Measurements from ENCODE around the gene MAP1LC3B.
A peak's percentile ranks its signal among the peaks of the same experiment; 100 is the strongest.
"Not testable (repeated sequence)": the region's sequence is repeated elsewhere in the genome, so short reads cannot be mapped to it uniquely, and the experiment has no call there.

The MAP1LC3B gene

DNA sequence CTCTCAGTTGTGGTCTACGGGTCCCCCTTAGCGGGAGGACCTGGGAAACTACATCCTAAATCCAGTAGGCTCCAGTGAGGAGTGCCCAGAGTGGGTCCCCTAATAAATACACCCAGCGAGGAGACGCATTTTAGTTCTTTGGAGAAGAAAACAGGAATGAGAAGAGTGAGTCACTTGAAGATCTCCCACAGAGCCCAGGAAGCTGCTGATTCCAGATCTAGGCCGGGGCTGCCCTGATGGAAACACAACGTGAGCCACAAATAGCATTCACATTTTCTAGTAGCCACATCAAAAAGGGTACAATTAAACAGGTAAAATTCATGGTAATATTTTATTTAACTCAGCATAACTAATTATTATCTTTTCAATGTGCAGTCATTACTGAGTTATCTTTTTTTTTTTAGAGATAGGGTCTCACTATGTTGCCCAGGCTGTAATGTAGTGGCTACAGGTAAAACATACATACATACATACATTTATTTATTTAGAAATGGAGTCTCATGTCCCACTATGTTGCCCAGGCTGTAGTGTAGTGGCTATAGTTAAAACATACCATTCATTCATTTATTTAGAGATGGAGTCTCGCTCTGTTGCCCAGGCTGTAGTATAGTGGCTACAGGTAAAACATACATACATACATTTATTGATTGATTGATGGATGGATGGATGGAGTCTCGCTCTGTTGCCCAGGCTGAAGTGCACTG, 30.1 kb upstream of the MAP1LC3B start:
- DNase-seq, result no peak

DNA sequence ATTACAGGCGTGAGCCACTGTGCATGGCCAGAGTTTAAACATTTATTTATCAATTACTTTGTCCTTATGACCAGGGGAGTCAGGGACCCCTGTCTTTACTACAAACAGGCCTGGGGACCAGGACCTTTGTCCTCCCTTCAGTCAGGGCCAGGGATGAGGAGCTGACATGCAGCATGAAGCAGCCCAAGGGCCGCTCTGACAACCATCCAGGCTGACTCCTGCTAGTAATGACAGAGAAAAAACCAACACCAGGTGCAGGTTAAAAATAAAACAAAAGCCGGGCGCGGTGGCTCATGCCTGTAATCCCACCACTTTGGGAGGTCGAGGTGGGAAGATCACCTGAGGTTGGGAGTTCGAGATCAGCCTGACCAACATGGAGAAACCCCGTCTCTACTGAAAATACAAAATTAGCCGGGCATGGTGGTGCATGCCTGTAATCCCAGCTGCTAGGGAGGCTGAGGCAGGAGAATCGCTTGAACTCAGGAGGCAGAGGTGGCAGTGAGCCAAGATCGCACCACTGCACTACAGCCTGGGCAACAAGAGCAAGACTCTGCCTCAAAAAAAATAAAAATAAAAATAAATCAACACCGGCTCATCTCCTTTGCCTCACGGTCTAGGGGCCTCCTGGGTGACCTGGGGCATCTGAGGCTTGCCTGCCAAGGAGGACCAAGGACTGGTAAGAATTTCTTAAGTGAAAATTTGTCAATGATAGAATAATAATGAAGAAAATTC, 29.1 kb upstream of the MAP1LC3B start:
- DNase-seq, result not testable (repeated sequence)

DNA sequence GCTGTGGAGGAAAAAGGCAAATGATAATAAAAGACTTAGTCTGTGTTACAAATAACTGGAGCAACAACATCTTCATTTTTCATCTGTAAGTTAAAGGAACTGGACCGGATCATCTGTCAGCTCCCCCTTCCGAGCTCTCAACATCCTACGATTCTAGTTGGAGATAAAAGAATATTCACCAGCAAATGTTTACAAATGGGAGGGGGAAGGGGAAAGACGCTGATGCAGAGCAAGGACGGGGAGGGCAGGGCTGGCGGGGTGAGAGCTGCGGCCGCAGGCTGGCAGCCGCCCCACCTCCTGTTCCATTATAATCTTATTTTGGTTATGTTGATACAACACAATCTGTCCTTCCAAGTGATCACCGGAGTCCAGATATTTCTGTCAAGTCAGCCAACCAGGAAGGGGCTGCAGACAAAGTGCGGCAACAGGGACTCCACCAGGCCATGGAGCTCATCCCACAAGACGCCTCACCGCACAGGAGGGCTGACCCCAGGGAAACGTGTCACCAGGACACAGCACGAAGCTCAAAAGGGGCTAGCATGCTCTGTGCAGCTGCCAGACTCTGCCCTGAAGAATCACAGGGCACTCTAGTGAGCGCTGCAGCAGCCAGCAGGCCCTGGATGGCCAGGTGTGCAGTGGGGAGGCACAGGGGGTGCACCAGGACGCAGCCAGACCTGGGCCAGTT, 28.2 kb upstream of the MAP1LC3B start:
- DNase-seq, result no peak

DNA sequence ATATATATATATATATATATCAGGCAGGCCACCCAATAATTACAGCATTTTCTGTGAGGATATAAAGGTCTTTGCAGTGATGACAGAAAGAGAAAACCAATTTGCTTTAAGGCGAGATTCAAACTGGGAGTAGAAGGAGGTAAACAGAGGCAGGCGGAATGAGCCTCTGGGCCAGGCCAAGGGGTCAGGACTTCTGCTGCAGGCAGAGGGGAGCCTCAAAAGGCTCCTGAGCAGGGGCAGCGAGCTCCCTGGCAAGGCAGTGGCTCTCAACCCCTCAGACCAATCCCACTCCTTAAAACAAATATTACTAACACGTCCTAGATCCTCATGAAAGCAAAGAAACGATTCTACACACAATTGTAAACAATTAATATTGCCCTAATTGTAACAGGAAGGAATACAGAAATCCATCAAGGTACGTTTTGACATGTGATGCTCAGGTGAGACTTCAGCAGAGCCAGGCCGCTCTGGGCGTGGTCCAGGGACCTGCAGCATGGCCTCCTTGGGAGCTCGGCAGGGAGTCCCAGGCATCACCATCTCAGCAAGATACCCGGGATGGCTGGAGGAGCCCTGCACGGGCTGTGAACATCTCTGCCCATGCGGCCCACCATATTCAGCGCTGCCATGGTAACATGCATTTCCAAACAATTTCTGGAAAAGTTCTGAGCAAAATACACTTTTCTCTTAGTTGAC, 27.0 kb upstream of the MAP1LC3B start:
- no peak for DNase-seq

DNA sequence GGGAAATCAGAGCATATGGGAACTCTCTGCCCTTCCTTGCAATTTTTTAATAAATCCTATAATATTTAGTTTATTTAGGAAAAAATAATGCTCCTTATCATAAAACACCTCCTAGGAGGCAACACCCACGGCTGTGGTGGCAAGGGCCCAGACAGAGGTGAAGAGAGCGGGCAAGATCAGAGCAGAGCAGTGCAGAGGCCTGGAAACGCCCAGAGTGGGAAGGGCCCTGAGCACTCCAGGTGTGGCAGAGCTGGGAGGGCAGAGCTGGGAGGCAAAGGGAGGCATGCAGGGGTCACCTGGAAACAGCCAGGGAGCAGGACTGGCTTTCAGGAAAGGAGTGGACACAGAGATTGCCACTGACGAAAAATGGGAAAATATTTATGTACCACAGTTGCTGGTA, 25.8 kb upstream of the MAP1LC3B start:
- DNase-seq, result no peak

DNA sequence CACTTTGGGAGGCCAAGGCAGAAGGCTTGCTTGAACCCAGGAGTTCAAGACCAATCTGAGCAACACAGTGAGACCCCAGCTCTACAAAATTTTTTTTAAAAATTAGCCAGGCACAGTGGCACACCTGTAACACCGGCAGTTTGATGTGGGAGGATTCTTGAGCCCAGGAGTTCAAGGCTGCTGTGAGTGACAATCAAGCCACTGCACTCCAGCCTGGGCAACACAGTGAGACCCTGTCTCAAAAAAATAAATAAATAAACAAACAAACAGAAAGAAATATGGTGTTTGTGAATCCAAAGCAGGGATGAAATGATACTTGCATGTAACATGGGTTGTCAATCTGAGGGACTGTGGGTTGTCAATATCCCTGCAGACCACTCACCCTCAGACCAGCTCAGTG, 25.2 kb upstream of the MAP1LC3B start:
- no peak for DNase-seq

DNA sequence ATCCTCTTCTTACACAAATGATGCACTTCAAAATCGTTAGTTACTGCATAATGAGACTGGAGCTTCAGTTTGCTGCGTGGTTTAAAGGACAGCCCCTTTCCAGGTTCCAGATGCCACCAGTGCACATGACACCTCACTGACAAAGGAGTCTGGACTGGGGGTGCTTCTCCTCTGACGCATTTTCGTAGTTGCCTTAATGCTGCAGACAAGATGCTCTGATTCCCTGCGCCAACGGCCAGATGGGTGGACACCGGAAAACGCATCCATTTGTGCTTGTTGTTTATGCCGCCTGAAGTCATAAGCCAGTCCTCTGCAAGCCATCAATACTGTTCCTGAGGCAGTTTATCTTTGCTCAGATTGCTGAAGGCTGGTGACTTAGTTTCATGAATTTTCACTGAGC, 24.6 kb upstream of the MAP1LC3B start:
- no peak for DNase-seq

DNA sequence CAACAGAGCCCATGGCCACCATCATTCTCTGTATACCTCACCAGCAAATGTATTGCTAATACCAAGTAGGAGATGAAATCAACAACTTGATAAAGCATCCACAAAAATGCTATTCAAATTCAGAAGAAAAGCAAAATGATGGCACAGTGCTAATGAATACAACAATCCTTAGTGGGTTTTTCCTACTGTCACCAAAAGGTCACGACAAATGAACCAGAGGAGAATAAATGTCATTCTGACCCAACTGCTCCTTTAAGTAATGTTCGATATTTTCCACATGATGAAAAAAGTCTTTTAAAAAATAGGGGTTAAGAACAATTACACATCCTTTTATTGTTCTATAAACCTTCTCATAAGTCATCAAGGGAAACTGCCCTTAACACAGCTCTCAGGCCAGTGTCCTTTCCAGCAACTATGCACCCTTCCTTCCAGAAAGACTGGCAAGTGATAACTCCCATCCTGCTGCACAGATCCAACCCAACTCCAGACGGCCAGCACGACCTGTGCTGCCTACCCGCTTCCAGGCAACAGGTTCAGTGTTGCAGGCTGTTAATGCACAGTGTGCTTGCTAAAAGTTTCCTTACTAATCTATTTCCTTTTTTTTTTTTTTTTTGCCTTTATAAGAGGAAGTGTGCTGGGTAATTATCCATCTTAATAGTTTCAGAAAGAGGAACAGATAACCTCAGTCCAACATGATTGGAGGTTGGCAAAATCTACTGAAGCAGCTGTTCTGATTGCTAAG, 23.9 kb upstream of the MAP1LC3B start:
- DNase-seq, result peak; percentile 76

DNA sequence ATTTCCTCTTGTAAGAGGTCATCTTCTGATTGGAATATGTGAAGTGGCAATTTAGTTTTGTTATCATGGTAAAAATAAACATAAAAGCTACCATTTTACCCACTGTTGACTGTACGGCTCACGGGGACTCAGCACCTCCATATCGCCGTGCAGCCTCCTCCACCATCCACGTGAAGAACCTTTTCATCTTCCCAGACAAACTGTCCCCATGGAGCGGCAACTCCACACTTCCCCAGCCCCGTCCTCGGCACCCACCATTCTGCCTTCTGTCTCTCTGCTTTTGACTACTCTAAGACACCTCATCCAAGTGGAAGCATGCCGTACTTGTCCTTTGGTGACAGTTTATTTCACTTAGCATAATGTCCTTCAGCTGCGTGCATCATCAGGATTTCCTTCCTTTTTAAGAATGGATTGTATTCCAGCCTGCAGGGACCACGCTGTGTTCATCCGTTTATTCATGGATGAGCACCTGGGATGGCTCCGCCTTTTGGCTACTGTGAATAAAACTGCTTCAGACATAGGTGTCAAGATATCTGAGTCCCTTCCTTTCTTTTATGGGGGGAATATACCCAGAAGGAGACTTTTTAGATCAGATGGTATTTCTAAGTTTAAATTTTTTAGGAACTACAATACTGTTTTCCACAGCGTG, 22.9 kb upstream of the MAP1LC3B start:
- no peak for DNase-seq

DNA sequence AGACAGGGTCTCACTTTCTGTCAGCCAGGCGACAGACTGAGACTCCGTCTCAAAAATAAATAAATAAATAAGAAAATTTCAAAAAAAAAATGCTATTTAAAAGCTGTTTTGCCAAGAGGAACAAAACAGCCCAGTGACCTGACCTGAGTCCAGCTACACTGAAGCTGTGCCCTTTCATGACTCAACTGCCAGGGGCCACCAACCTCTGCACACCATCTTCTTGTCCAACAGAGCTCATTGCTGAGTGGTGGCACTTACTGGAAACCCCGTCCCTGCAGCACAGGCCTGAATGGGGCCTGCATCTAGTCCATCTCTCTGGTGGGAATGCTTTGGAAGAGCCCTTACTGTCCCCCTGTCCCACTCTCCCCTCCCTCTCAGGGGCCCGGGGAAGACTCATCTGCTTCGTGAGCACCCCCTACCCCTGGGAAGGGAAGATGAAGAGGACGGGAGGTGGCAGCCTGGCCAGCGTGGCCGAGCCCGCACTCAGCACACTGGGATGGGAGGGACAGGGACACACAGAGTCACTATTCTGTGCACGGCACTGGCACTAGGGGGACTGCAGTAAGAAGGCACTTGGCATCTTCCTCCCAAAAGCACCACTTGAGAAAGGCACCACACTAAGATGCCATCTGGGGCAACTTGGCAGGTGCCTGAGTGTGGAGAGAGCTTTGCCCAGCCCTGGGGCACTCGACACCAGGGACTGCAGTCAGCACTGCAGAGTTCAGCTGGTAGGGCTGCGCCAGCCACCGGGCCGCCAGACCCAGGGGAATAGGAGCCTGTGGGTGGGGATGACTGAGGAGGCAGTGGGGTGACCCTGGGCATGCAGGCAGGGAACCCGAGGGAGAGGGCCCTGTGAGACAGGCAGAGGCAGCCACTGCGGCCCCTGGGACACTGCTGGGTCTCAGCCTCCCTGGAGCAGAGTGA, 22.1 kb upstream of the MAP1LC3B start:
- DNase-seq, result no peak

DNA sequence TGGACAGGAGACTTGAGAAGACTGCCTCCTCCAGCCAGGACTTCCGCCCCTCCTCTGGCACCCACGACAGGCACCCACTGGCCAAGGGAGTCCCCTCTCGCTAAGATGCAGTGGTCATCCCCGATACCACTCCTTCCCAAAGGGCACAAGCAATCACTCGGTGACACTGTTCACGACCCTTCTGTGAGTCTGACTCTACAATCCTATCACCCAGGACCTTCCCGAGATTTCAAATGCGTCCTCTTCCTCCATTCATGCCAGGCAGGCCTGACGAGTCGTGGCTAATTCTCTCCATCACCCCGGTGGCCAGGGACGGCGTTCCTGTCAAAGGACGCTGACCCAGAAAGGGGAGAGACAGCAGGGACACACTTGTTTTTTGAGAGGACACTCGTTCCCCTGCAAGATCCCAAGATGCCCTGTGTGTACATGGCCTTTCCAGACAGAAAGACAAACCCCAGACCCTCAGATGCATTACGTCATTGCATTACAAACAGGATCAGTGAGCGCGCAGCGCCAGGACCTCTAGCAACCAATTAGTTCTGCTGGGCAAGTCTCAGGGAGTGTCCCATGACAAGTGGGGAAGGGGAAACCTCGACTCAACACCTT, 20.8 kb upstream of the MAP1LC3B start:
- DNase-seq, result no peak

DNA sequence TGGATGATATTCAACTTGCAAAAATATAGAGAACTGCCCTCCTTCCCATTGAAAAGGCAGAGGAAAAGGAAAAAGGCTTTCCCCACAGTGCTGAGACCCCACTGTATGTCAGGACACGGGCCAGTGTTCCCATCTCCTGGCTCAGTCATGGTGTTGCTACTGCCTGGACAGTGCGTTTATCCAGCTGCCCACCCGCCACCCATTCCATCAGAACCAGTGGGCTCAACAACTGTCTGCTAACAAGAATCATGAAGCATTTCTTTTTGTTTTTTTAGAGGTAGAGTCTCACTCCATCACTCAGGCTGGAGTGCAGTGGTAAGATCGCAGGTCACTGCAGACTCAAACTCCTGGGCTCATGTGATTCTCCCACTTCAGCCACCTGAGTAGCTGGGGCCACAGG, 19.8 kb upstream of the MAP1LC3B start:
- DNase-seq, result no peak

DNA sequence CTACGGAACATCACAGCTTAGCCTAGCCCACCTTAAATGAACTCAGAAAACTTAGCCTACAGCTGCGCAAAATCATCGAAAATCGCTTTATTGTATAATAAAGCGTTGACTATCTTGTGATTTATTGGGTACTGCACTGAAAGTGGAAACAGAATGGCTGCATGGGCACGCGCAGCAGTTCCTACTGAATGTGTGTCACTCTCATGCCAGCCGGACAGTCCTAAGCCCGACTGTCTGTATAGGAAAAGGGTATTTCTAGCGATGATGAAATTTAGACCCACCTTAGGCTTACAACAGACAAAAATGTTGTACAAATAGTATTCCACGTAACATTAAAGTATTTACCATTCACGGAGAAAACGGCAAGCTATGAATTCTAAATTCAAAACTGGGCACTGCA, 17.8 kb upstream of the MAP1LC3B start:
- no peak for DNase-seq

DNA sequence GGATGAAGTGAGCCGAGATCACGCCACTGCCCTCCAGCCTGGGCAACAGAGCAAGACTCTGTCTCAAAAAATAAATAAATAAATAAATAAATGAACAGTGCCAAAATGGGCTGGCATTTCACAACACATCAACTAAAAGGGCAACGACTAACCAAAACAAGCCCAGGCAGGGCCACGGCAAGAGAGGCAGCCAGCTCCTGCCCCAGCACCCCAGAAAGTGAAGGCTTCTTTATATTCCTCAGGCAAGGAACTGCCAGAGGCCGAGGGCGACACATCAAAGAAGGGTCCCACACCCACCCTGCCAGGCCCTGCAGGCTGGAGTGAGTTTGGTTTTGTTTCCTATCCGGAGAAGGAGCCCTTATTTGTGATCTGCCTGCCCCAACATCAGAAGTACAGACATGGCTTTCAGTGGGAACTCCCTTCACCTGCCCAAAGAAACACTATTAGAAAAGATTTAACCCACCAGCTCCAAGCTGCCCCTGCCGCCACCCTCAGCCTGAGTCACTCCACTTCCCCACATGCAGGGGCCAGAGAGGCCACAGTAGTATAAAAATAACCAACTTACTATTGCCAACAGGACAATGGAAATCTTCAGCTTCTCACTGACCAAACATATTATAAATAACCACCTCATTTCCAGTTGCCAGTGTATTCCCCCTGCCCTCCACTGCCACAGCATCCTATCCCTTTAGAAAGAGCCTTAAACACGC, 16.6 kb upstream of the MAP1LC3B start:
- DNase-seq, result no peak

DNA sequence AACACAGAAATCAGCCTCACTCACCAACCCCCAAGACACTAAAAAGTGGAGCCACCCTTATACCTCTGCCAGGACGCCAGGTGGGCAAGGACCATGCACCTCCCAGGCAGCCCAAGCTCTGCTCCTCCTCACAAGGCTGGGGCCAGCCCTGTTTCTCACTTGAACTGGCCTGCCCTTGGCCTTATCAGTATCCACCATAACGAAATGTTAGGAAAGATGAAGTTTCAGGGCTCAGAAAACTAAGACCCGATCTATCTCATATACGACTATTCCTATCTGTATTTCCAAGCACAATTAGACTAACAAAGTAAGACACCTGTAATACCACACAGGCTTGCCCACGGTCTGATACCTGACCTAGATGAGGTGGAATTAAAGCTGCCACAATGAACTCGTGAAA, 15.5 kb upstream of the MAP1LC3B start:
- DNase-seq, result no peak

DNA sequence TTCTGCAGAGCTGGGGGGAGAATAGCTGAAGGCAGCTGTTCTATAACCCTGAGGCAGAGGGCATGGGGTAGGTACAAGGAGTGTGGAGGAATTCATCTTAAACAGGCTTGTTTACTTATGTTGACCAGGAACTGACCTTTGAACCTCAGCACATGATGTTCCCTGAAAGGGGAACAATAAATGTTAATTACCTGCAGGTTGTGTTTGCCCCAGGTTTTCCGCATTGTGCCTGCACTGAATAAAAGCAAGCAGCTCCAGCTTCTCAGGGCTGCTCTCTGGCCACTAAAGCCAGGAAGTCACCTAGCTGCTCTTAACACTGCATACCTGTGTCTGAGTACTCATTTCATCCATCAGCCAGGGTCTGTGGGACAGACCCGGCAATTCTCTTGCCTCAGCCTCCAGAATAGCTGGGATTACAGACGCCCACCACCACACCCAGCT, 12.8 kb upstream of the MAP1LC3B start:
- DNase-seq, result not testable (repeated sequence)

DNA sequence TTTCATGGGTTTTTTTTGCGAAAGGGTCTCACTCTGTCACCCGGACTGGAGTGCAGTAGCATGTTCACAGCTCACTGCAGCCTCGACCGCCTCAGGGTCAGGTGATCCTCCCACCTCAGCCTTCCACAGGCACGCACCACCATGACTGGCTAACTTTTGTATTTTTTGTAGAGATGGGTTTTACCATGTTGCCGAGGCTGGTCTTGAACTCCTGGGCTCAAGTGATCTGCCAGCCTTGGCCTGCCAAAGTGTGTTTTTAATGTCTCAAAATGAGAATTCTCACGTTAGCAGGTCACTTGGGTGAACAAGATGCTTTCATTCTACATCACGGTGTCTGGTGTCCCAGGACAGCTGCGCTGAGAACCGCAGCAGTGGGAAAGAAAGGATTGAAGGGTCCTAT, 11.7 kb upstream of the MAP1LC3B start:
- no peak for DNase-seq

DNA sequence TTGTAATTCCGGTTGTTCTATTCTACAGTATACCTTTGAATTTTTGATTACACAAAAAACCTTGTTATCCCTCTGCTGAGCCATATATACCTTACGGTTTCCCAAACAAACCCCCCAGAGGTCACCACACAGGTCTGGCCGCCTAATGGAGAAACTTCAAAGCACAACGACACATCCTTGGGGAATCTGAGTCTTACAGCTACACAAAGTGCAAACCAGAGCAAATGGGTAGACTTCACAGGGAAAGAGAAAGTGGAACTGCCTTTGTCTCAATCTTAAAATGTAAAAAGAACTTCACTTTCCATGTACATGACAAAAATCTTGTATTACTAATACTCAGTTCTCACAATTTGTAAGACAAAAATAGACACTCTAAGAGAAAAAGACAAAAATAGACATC, 11.3 kb upstream of the MAP1LC3B start:
- peak; percentile 69 for DNase-seq

DNA sequence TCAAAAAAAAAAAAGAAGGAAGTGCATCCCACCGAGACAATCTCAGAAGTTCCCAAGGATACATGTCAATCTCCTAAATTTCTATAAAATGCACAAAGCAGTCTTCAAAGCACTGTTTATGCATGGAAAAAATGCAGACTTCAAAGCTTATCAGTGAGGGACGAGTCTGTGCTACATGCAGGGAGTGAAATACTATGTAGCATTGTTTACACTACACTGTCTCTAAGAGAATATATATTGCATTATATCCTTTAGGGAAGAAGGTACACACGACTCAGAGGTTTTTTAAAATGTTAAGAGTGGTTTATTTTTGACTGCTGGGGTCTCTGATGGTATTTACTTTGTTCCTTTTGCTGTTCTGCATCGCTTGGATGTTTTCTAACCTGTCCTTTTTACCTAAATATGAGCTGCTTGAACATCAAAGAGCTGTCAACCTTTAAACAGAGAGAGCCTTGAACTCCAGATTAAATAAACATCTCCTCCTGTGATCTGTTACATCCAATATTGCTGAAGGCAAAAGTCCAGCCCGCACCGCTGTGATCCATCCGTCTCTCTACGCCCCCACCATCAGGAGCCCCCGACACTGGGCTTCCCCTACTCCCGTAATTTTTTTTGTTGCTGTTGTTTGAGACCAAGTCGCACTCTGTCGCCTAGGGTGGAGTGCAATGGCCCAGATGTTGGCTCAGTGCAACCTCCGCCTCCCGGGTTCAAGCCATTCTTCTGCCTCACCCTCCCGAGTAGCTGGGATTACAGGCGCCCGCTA, 9.9 kb upstream of the MAP1LC3B start:
- DNase-seq, result no peak
